HG02840 (cell line): ENCODE results near the gene ARL3.
"Not testable (repeated sequence)": the region's sequence is repeated elsewhere in the genome, so short reads cannot be mapped to it uniquely, and the experiment has no call there.

ENCODE experiments used
- ATAC-seq: cut with Tn5 transposase; IDR thresholded peaks from one replicate; pipeline ENCODE4 v1.9.1; 2021; ENCODE audit warnings: mild to moderate bottlenecking, moderate library complexity, moderate number of reproducible peaks; ENCODE audit not compliant: unreplicated experiment, low FRiP score

Gene ARL3

GRCh38 chr10:102738692-102739121 lies 24.5 kb upstream of the ARL3 start:
- no peak for ATAC-seq

GRCh38 chr10:102735065-102735562 lies 20.9 kb upstream of the ARL3 start:
- no peak for ATAC-seq

- ATAC-seq = no peak
Observed at GRCh38 chr10:102732661-102733060, 18.5 kb upstream of the ARL3 start.

- no peak for ATAC-seq
Observed at GRCh38 chr10:102731222-102731800, 17.1 kb upstream of the ARL3 start.

- no peak for ATAC-seq
Observed at GRCh38 chr10:102729029-102730026, 15.1 kb upstream of the ARL3 start.

GRCh38 chr10:102727037-102727818 lies 13.0 kb upstream of the ARL3 start:
- ATAC-seq = no peak

DNA sequence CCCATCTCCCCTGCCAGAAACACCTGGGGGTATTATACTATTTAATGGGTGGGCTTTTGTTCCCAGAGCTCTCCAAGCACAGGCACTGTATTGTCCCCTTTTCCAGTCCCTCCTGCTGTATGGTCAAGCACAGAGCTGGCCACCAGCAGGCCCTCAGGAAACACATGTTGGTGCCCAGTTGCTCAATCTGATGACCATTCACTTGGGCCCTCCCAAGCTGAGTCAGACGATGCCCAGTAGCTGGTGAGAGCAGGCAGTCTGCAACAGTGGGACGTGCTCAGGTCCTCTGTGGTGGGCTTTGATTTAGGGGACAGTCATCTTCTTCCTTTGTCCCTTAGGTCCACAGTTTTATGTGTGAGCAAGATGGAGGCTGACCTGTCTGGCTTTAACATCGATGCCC lies 12.1 kb upstream of the ARL3 start:
- no peak for ATAC-seq

GRCh38 chr10:102723989-102724388 lies 9.8 kb upstream of the ARL3 start:
- no peak for ATAC-seq

DNA sequence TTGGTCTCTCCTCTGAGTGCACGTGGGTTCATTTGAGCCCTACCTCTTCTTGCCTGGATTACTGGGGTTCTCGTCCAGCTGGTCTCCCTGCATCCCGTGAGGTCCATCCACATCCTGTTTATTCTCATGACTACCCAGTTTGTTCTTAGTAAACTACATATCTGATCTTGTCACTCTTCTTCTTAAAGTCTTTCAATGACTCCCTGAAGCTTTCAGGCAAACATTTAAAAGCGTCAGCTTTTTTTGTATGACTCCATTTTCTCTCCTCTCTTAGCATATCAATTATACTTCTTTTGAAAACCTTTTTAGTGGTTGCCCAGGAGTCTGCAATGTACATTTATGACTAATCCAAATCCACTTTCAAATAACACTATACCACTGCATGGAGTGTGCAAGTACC lies 7.8 kb upstream of the ARL3 start:
- no peak for ATAC-seq

DNA sequence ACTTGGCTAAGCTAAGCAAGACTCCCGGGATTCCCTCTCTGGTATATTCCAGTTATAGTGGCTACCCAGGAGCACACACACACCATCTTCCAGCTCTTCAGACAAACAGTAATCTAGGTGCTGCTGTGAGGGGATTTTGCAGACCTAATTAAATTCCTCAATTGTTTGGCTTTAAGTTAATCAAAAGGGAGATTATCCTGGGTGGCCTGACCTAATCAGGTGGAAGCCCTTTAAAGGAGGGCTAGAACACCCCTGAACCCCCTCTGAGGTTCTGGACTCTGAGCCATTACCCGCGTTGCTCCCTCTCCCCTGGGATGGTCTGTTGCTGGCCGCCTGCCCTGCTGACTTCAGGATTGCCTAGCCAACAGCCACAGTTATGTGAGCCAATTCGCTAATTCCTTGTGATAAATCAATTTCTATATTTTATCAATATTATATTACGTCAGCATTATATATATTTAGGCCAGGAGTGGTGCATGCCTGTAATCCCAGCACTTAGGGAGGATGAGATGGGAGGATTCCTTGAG lies 6.6 kb upstream of the ARL3 start:
- ATAC-seq = no peak

- no peak for ATAC-seq
Observed at GRCh38 chr10:102720337-102720736, 6.1 kb upstream of the ARL3 start.

DNA sequence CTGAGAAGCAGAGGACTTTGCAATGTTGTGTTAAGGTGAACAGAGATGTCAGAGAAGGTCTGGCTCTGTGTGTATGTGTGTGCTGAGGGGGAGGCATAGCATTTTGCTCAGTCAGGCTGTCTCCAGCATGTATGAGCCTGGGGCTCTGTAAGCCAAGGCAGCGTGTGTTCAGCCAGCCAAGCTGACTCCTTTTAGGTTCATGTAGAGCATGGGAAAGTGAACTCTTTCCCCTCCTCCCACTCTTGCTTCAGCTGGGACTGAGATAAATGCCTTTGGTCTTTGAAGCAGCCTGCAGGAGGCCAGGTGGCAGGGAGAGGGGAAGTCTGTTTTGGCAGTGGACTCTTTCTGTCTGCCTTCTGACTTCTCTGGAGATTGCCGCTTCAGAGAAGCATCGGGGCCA lies 4.0 kb upstream of the ARL3 start:
- no peak for ATAC-seq

DNA sequence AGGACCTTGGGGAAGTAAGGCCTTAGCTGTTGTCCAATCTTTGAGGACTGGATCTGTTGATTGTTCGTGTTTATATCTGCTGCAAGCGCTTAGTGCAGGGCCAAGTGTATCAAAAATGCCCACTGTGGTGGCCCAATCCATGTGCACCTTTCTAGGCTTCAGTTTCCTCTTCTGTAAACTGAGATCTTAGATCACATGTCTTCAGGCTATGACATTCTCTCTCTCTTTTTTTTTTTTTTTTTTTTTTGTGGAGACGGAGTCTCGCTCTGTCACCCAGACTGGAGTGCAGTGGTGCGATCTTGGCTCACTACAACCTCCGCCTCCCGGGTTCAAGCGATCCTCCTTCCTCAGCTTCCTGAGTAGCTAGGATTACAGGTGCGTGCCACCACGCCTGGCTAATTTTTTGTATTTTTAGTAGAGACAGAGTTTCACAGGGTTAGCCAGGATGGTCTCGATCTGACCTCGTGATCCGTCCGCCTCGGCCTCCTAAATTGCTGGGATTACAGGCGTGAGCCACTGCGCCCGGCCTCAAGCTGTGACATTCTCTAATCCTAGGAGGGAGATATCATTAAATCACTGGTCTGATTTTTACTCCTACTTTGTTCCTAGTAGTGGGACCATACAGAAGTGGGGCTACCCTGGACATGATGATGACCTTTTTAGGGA lies 2.8 kb upstream of the ARL3 start:
- not testable (repeated sequence) for ATAC-seq

- no peak for ATAC-seq
Observed at GRCh38 chr10:102715880-102716279, 1.7 kb upstream of the ARL3 start.

DNA sequence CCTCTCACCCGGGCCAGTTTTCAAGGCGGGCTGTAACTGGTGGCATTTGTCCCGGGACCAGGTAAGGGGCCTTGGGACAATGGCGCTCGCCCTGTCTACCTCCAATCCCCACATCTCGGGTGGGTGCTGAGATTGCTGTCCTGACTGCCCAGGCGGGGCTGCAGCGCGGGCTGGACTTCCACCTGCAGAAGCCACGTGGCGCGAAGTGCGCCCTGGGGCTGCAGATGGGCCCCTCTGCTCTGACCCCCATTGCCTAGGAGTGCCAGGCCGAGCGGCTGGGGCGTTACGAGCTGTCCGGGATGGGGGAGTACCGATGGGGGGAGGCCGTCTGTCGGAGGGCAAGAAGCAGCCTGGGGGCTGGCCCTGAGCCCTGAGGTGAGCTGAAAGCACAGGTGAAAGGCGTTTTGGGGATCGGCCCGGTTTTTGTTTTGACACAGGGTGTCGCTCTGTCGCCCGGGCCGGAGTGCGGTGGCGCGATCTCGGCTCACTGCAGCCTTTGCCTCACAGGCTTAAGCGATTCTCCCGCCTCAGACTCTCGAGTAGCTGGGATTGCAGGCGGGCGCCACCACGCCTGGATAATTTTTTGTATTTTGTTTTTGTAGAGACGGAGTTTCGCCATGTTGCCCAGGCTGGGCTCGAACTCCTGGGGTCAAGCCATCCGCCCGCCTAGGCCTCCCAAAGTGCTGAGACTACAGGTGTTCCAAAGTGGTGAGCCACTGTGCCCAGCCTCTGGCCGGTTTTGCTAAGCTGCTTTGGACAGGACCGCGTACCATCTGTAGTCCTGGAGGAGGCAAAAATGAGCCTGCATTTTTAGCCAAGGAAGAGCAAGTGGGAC lies 641 bp upstream of the ARL3 start, which contains the start of gene SFXN2:
SFXN2 (plus strand) TSS at position 16 of the 835 bp plus-strand sequence. CDS start 12,001 bp downstream, outside the sequence.
- no peak for ATAC-seq

DNA sequence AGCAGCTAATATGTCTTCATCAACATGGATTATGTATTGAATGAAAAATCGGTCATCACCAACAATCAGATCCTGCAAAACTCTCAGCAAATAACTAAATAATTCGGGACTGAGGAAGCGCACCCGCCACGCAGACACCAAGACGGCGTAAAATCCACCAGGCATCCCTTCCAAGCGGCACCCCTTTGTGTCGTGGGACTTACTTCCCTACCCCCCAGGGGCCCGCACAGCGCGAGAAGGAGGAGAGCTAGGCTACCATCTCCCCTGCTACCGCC lies 721 bp downstream of the ARL3 start:
- no peak for ATAC-seq

DNA sequence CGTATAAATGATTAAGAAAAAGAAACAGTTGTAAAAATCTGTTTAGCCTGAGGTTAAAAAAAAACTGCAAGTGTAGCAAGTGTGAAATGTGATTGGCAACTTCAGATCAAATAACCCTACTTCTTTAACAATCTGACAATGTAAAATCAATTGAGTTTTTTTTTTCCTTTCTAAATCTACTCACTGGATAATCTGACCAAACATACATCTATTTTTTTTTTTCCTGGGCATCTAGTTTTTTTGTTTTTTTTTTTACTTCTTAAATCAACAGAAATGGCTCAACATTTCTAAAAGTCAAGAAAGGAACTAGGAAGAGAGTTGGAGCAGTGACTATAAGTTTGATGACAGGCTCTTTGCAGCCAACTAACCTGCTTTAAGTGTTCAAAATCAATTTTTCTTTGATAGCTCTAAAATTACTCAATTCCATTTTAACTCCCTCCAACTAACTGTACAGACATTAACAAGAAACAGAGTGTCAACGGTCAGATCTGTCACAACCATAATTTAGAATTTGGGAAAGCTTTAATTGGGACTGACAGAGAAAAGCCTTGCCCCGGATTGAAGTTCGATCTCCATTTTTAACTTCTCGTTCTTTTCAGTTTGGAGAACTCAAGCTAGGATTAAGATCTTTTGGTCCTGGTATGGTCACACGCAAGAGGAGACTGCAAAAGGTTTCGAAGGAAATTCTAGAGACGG lies 1.2 kb downstream of the ARL3 start:
- no peak for ATAC-seq

GRCh38 chr10:102712089-102712488 lies 2.1 kb downstream of the ARL3 start:
- ATAC-seq = no peak

DNA sequence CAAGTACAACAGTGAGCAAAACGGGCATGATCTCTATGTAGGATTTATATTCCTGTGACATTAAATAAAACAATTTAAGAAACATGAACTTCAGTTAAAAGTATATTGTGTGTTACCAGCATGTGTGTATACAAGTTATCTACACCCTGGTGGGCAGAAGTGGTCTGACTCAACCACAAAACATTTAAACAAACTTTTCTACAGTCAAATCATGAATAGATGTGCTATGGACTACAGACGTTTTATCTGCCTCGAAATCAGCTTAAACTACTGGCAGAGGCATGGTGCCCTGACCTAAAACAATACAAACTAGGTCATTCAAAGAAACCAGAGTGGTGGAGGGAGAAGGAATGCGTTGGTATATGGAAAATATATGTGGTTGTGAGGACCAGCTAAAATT lies 3.6 kb downstream of the ARL3 start:
- no peak for ATAC-seq
